ENCODE data around the gene HABP4.

DNA sequence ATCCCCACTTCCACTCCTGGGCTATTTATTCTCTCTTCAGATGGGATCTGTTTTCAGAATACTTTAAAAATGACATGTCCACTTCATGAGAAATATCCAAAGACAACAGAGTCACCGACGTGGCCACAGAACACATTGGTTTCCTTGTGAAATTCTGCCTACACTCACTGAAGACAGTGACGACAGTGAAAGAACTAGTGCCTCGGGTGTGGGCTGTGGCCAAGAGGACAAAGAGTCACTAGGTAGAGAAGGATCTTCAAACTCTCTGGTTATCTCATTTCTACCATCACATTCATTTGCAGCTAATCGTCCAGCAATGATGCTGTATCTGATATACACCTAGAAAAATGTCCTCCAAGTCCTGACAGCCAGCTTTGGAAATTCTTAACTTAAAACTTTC, 59.1 kb downstream of the HABP4 start:
- TF ChIP-seq TAF1 (IDR thresholded peaks at IDR 0.05; ENCODE audit: borderline replicate concordance, insufficient read depth, low read length) = no peak
- TF ChIP-seq POLR2AphosphoS5 (IDR thresholded peaks at IDR 0.05; ENCODE audit: low read depth, low read length) = no peak

Data from PFSK-1 (cell line).